Gastroesophageal sphincter (tissue), 3 donors: Measurements from ENCODE around the gene MAFG.

Experiments used
- POLR2AphosphoS5 ChIP-seq: sonication (generic); formaldehyde crosslinking; IDR thresholded peaks from one replicate; pipeline ENCODE4 v1.6.1; 2017; ENCODE audit warnings: antibody characterized with exemption
- TF ChIP-seq, protein P1 (sequence below), 4 experiments: fragments of 200-600 bp in 2 of 4; fragments of 450-650 bp in 2 of 4; sonication (generic) in 1 of 4; IDR thresholded peaks; one replicate each; pipeline ENCODE4 v1.5.1; 2017 to 2019; ENCODE audit warnings: antibody characterized with exemption in 4 of 4, mild to moderate bottlenecking in 2 of 4, moderate library complexity in 2 of 4

DNA sequence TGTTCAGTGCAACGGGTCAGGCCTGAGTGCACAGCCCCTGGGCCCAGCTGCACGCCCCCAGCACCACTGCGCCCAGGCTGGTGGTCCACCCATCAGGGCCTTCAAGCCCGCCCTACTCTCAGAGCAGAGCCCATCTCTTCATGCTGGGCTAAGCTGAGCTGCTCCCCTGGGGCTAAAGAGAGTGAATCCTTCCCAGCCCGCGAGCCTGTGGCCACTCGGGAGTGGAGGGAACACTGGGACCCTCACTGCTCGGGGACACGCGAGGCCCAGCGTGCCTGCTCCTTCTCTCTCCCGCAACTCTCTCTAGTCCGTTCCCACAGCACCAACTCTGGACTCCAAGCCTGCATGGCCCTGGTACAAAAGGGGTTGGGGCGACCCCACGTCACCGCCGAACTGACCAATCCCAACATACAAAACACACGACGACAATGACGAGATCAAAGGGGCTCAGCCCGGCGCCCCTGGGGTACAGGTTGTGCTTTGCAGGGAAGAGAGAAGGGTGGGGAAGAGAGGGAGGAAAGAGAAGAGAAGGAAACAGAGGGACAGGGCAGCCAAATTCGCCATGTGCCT is 5.5 kb downstream of the MAFG start:
- TF ChIP-seq, protein P1, sequence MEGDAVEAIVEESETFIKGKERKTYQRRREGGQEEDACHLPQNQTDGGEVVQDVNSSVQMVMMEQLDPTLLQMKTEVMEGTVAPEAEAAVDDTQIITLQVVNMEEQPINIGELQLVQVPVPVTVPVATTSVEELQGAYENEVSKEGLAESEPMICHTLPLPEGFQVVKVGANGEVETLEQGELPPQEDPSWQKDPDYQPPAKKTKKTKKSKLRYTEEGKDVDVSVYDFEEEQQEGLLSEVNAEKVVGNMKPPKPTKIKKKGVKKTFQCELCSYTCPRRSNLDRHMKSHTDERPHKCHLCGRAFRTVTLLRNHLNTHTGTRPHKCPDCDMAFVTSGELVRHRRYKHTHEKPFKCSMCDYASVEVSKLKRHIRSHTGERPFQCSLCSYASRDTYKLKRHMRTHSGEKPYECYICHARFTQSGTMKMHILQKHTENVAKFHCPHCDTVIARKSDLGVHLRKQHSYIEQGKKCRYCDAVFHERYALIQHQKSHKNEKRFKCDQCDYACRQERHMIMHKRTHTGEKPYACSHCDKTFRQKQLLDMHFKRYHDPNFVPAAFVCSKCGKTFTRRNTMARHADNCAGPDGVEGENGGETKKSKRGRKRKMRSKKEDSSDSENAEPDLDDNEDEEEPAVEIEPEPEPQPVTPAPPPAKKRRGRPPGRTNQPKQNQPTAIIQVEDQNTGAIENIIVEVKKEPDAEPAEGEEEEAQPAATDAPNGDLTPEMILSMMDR (IDR thresholded peaks at IDR 0.05), result no peak
- no peak for TF ChIP-seq POLR2AphosphoS5
